Liver (tissue), 9 donors: ENCODE data around the gene FLII. TPM values are rescaled to one million over a fixed set of nuclear protein-coding genes. Genes with fewer than 3 reads are reported as not detected.

ENCODE experiments used
- DNase-seq: peaks from one replicate; pipeline ENCODE4 v3.0.0-alpha.2; 2017; ENCODE audit warnings: low spot score
- H3K27ac ChIP-seq, 2 donors: one replicate each; pipeline ENCODE4 v1.7.0; 2013; ENCODE audit warnings: inconsistent platforms in 2 of 2, low read length in 2 of 2, control low read depth in 1 of 2, low read depth in 1 of 2, mild to moderate bottlenecking in 1 of 2
- H3K27me3 ChIP-seq, 4 donors: one replicate each; pipeline versions ENCODE4 v1.6.1 to v1.7.0; 2013; ENCODE audit warnings: low read length in 3 of 4, inconsistent platforms in 1 of 4, mild to moderate bottlenecking in 1 of 4, moderate library complexity in 1 of 4; ENCODE audit not compliant: control insufficient read depth in 4 of 4, insufficient read depth in 4 of 4
- H3K36me3 ChIP-seq, 4 donors: one replicate each; pipeline versions ENCODE4 v1.6.1 to v1.7.0; 2013; ENCODE audit warnings: low read length in 3 of 4, mild to moderate bottlenecking in 3 of 4, low read depth in 1 of 4, moderate library complexity in 1 of 4; ENCODE audit not compliant: control insufficient read depth in 4 of 4, insufficient read depth in 3 of 4
- H3K4me1 ChIP-seq, 4 donors: one replicate each; pipeline versions ENCODE4 v1.6.1 to v1.7.0; 2013; ENCODE audit warnings: low read length in 3 of 4, mild to moderate bottlenecking in 3 of 4, moderate library complexity in 1 of 4; ENCODE audit not compliant: control insufficient read depth in 4 of 4, insufficient read depth in 4 of 4
- H3K4me3 ChIP-seq, 3 donors: one replicate each; pipeline versions ENCODE4 v1.6.1 to v1.7.0; 2013; ENCODE audit warnings: low read length in 3 of 3, control low read depth in 1 of 3, low read depth in 1 of 3, mild to moderate bottlenecking in 1 of 3
- H3K9ac ChIP-seq, 2 donors: one replicate each; pipeline ENCODE4 v1.7.0; 2013; ENCODE audit warnings: low read length in 2 of 2, mild to moderate bottlenecking in 2 of 2, moderate library complexity in 2 of 2, control low read depth in 1 of 2, low read depth in 1 of 2
- H3K9me3 ChIP-seq, 4 donors: one replicate each; pipeline versions ENCODE4 v1.6.1 to v1.7.0; 2013; ENCODE audit warnings: low read length in 3 of 4; ENCODE audit not compliant: control insufficient read depth in 4 of 4
- ATF3 ChIP-seq: IDR thresholded peaks from 2 replicates; pipeline ENCODE4 v1.6.1; 2016; ENCODE audit warnings: antibody characterized with exemption
- CTCF ChIP-seq: fragments of 150-350 bp; IDR thresholded peaks from 2 replicates; pipeline ENCODE4 v1.5.1; 2017; ENCODE audit warnings: improper control_type of control experiment, low read depth, low read length; ENCODE audit not compliant: missing input control
- FOXA1 ChIP-seq: IDR thresholded peaks from 2 replicates; pipeline ENCODE4 v1.6.1; 2016; ENCODE audit warnings: antibody characterized with exemption
- FOXA2 ChIP-seq: IDR thresholded peaks from 2 replicates; pipeline ENCODE4 v1.6.1; 2016; ENCODE audit warnings: antibody characterized with exemption
- GABPA ChIP-seq, 2 donors: IDR thresholded peaks in 1 of 2; conservative IDR thresholded peaks in 1 of 2; 2 replicates each; pipeline ENCODE4 v1.6.1; 2016; ENCODE audit warnings: antibody characterized with exemption in 2 of 2, mild to moderate bottlenecking in 1 of 2, moderate library complexity in 1 of 2
- HNF4G ChIP-seq: IDR thresholded peaks from 2 replicates; pipeline ENCODE4 v1.6.1; 2016; ENCODE audit warnings: antibody characterized with exemption
- JUND ChIP-seq, 2 donors: IDR thresholded peaks; 2 replicates each; pipeline ENCODE4 v1.6.1; 2016; ENCODE audit warnings: antibody characterized with exemption in 2 of 2
- MAX ChIP-seq: IDR thresholded peaks from 2 replicates; pipeline ENCODE4 v1.6.1; 2016; ENCODE audit warnings: antibody characterized with exemption
- RAD21 ChIP-seq, 2 donors: IDR thresholded peaks; 2 replicates each; pipeline ENCODE4 v1.6.1; 2016; ENCODE audit warnings: antibody characterized with exemption in 2 of 2, mild to moderate bottlenecking in 2 of 2
- RXRA ChIP-seq, 2 donors: IDR thresholded peaks; 2 replicates each; pipeline ENCODE4 v1.6.1; 2017 to 2018; ENCODE audit warnings: antibody characterized with exemption in 2 of 2, mild to moderate bottlenecking in 1 of 2
- TAF1 ChIP-seq: conservative IDR thresholded peaks from 2 replicates; pipeline ENCODE4 v1.6.1; 2016; ENCODE audit warnings: antibody characterized with exemption, mild to moderate bottlenecking
- YY1 ChIP-seq: IDR thresholded peaks from 2 replicates; pipeline ENCODE4 v1.6.1; 2016; ENCODE audit warnings: antibody characterized with exemption, mild to moderate bottlenecking
- ZBTB33 ChIP-seq: IDR thresholded peaks from 2 replicates; pipeline ENCODE4 v1.6.1; 2016; ENCODE audit warnings: antibody characterized with exemption
- WGBS: extraction: QIAGEN DNeasy Blood & Tissue Kit; methylation state at CpG from one replicate; pipeline ENCODE4 v1.1.7; 2013; 5-methylcytosine and 5-hydroxymethylcytosine counted together
- polyA plus RNA-seq, 2 donors: library from polyadenylated mRNA; stranded (reverse) in 1 of 2; unstranded in 1 of 2; fragments of 200-250 nt in 1 of 2; fragments of >200 nt in 1 of 2; fragmentation: Nextera tagmentation in 1 of 2; extraction: Ambion mirVana in 1 of 2; gene quantifications; one replicate each; pipeline versions ENCODE4 v1.2.1 to v1.2.3, GENCODE V29; 2013 to 2015
- total RNA-seq, 2 donors: library from RNA; depleted of rRNA; stranded (reverse); fragments of >200 nt; gene quantifications; one replicate each; pipeline ENCODE4 v1.2.3, GENCODE V29; 2014
- donor health status: healthy.
- donor health status: healthy.
- donor health status: healthy.
- donor health status: healthy.
- donor health status: healthy.

Gene FLII
- total and polyA plus RNA-seq, 4 donors = 49.3 to 90.9 (median 76.3) TPM

- WGBS = 90% methylated on average over 7 of the region's 7 CpGs
- H3K36me3 ChIP-seq = peaks cover 11 to 27% (median 24%) of the 10 kb centered on the region in 4 donors
- no peaks in the 10 kb centered on the region for H3K27me3 ChIP-seq
- H3K27ac ChIP-seq = no peak overlapping the region
- no peaks in the 10 kb centered on the region for H3K9me3 ChIP-seq
- no peak overlapping the region for H3K4me3 ChIP-seq
- no peak overlapping the region for H3K9ac ChIP-seq
- H3K4me1 ChIP-seq = peaks cover 22 to 46% (median 30%) of the 10 kb centered on the region in 4 donors
- no peak for DNase-seq
- TF ChIP-seq ZBTB33 (no peak), RXRA (IDR thresholded peaks at IDR 0.05) (no peak), YY1 (no peak)
Measured at GRCh38 chr17:18256776-18257175, 1.8 kb downstream of the FLII start.

- no peak for TF ChIP-seq ZBTB33
- no peak for TF ChIP-seq RAD21 (IDR thresholded peaks at IDR 0.05)
- no peak for TF ChIP-seq JUND (IDR thresholded peaks at IDR 0.05)
- no peak for TF ChIP-seq ATF3
- no peak for TF ChIP-seq FOXA1
- TF ChIP-seq GABPA (IDR thresholded peaks at IDR 0.05 in 1 of 2, conservative IDR thresholded peaks at IDR 0.05 in 1 of 2) = no peak
- TF ChIP-seq TAF1 = no peak
- no peaks in the 10 kb centered on the region for H3K27me3 ChIP-seq
- 83% methylated on average over 11 of the region's 11 CpGs for WGBS
- peaks cover 18 to 42% (median 26%) of the 10 kb centered on the region in 4 donors for H3K4me1 ChIP-seq
- peaks cover 14 to 28% (median 27%) of the 10 kb centered on the region in 4 donors for H3K36me3 ChIP-seq
- H3K9ac ChIP-seq = no peak overlapping the region
- H3K9me3 ChIP-seq = no peaks in the 10 kb centered on the region
- no peak overlapping the region for H3K4me3 ChIP-seq
- DNase-seq = no peak
- H3K27ac ChIP-seq = no peak overlapping the region
Measured at GRCh38 chr17:18256351-18256750, 2.2 kb downstream of the FLII start.

- WGBS = 97% methylated on average over 8 of the region's 8 CpGs
- Histone ChIP-seq H3K4me3 (no peak overlapping the region), H3K36me3 (peaks cover 14 to 40% (median 35%) of the 10 kb centered on the region in 4 donors)
Measured at GRCh38 chr17:18254888-18255649, 3.5 kb downstream of the FLII start.

More at GRCh38 chr17:18254888-18255649, 3.5 kb downstream of the FLII start:
- no peaks in the 10 kb centered on the region for H3K27me3 ChIP-seq
- no peak overlapping the region for H3K27ac ChIP-seq
- no peak for DNase-seq
- TF ChIP-seq HNF4G (no peak), FOXA1 (no peak), YY1 (no peak), CTCF (no peak), RXRA (IDR thresholded peaks at IDR 0.05) (no peak), FOXA2 (no peak), ZBTB33 (no peak), MAX (no peak)
- no peaks in the 10 kb centered on the region for H3K9me3 ChIP-seq
- no peak overlapping the region for H3K9ac ChIP-seq
- peaks cover 15 to 33% (median 19%) of the 10 kb centered on the region in 4 donors for H3K4me1 ChIP-seq
